Activated CD8-positive, alpha-beta memory T cell treated with anti-CD3 and anti-CD28 coated beads for 36 hours (primary cell): ENCODE data around the gene EMID1. TPM values are rescaled to one million over a fixed set of nuclear protein-coding genes. Genes with fewer than 3 reads are reported as not detected.

Source experiments
- CTCF ChIA-PET: fragments of 350-600 bp; sonication (Branson Sonifier 250); formaldehyde crosslinking; loops from one replicate; lab custom pipeline; 2021; ENCODE audit warnings: antibody characterized with exemption; lab: Charles Lee
- POLR2A ChIA-PET: fragments of 350-600 bp; sonication (Branson Sonifier 250); formaldehyde crosslinking; loops from one replicate; lab custom pipeline; 2021; ENCODE audit warnings: antibody characterized with exemption; lab: Charles Lee
- total RNA-seq, 2 experiments: library from RNA; stranded (reverse); gene quantifications; one replicate each; pipeline ENCODE4 v1.2.3, GENCODE V29; 2021

The EMID1 gene
- total RNA-seq, 2 experiments from 2014 or later: not detected

GRCh38 chr22:29267858-29268510, 62.3 kb downstream of the EMID1 start, which contains the start of the genes EWSR1 and RHBDD3:
Gene EWSR1, plus strand, starts transcription at chr22:29268268. Its CDS starts 69 bp downstream, at chr22:29268337.
Gene RHBDD3, minus strand, starts transcription at chr22:29267981. Its CDS starts 2,355 bp downstream, at chr22:29265626.
- ChIA-PET CTCF (interaction anchor here (1.3 kb wide), 1 partner anchor 9 kb away, joined by 3 read pairs; no protein-coding TSS in a partner anchor), POLR2A (no interaction called here)

DNA sequence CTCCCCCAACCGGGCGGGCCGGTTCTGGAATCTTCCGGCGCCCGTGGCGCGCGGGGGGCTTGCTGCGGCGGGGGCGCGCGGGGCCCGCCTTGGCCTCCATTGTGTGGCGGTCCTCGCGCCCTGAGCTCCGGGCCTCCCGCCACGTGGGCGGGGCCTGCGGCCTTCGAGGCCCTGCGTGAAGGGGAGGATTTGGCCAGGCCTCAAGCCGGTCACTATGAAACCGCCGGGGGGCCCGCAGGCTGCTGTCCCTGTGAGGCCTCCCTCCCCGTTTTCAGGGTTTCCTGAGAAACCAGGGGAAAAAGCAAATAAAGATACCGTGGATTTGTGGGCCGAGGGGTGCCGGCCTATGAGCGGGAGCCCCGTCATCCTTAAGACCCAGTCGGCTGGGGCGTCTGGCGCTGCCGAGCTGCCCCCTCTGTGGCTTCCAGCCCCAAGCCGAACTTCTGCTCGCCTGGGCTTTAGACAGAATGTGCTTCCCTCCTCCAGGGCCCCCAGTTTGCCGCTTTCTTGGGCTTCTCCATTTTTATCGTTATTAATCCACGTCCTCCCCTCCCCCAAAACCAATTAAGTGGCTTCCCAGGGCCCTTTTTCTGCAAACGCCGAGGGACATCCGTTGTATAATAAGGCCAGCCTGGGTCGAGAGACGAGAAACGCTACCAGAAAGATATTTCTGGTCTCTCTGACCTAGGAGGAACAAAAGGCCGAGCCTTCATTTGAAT, 63.0 kb downstream of the EMID1 start:
- ChIA-PET CTCF (interaction anchor here (0.5 kb wide), 1 partner anchor 464 kb away, joined by 6 read pairs; no protein-coding TSS in a partner anchor), POLR2A (no interaction called here)

GRCh38 chr22:29269230-29269604, 63.5 kb downstream of the EMID1 start:
- ChIA-PET CTCF (no interaction called here), POLR2A (no interaction called here)

DNA sequence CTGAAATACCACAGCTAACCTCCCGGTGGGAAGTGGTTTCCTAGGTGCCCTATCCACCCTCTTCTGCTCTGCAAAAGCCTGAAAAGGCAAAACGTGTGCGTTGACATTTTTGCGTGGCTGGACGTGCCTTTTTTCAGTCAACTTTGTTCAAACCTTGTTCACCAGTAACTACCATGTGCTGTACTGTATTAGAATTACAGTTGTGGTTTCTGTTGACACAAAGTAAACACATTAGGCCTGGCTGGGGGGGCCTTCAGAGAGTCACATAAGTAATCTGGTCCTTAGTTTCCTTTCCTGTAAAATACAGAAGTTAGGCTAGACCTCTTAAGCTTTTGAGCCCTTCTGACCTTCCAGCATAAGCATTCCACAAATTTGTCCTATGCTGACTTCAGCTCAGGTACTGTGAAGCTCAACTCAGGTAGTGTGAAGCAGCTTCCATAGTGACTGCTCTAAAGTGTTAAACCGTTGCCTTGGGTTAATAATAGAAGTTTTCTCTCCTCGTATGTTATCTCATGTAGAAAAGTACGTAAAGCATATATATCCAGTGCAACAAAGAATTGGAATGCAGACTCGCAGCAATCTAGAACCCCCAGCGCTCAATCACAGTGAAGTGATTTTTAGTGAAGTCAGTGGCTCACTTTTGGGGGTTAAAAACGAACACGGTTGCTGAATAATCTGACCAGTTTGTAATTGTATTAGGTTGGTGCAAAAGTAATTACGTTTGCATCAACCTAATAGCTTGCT, 64.2 kb downstream of the EMID1 start:
- ChIA-PET CTCF (interaction anchor here (0.6 to 0.9 kb wide), 2 partner anchors 24 to 107 kb away, joined by 3 to 4 read pairs; no protein-coding TSS in a partner anchor), POLR2A (interaction anchor here (0.5 to 0.9 kb wide), 2 partner anchors 13 to 472 kb away, joined by 3 to 8 read pairs; no protein-coding TSS in a partner anchor)

GRCh38 chr22:29270475-29271271, 65.0 kb downstream of the EMID1 start:
- ChIA-PET CTCF (interaction anchor here (0.6 to 0.9 kb wide), 3 partner anchors 23 to 231 kb away, joined by 3 to 4 read pairs (median 4); no protein-coding TSS in a partner anchor), POLR2A (interaction anchor here (0.9 to 1.5 kb wide), 2 partner anchors 12 to 33 kb away, joined by 3 read pairs; no protein-coding TSS in a partner anchor)

- ChIA-PET POLR2A (no interaction called here), CTCF (interaction anchor here (0.8 to 1.3 kb wide), 2 partner anchors 14 to 25 kb away, joined by 3 to 5 read pairs; no protein-coding TSS in a partner anchor)
Observed at GRCh38 chr22:29272624-29273023, 66.9 kb downstream of the EMID1 start.

DNA sequence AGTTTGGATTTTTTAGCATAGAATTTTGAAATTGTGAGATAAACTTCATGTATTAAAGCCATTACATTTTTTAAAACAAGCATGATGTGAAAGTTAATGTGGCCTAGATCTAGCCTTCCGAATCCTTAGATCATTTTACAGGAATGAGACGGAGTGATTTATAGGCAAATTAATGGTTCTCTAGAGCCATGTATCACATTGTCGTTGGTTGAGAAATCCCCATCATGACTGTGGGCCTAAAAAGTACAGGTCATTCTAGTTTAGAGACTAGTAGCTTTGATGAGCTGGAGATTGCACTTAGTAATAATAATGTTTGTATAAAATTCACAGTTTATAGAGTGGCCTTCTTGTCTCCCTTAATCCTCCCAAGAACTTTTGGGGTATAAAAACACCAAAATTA, 69.5 kb downstream of the EMID1 start:
- POLR2A ChIA-PET: no interaction called here

GRCh38 chr22:29275819-29276565, 70.3 kb downstream of the EMID1 start:
- POLR2A ChIA-PET: interaction anchor here (0.8 kb wide), 1 partner anchor 9 kb away, joined by 3 read pairs; no protein-coding TSS in a partner anchor
- CTCF ChIA-PET: interaction anchor here (1.3 kb wide), 1 partner anchor 9 kb away, joined by 3 read pairs; the partner anchor contains the start of genes EWSR1 and RHBDD3

More for the DNA sequence above, 69.5 kb downstream of the EMID1 start:
- CTCF ChIA-PET: no interaction called here

DNA sequence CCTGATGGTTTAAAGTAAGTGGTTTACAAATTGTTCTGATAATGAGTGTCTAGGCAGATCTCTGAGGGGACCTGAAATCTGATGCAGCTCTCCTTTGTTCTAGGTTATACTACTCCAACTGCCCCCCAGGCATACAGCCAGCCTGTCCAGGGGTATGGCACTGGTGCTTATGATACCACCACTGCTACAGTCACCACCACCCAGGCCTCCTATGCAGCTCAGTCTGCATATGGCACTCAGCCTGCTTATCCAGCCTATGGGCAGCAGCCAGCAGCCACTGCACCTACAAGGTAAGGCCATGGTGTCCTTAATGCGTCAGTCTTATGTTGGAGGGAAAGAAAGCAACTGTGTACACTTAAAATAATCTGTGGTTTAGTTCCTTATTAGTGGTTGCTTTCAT, 72.2 kb downstream of the EMID1 start:
- ChIA-PET CTCF (no interaction called here), POLR2A (interaction anchor here (0.7 kb wide), 1 partner anchor 31 kb away, joined by 3 read pairs; no protein-coding TSS in a partner anchor)

GRCh38 chr22:29284196-29284595, 78.5 kb downstream of the EMID1 start:
- POLR2A ChIA-PET: interaction anchor here (1.1 kb wide), 1 partner anchor 8 kb away, joined by 3 read pairs; no protein-coding TSS in a partner anchor
- CTCF ChIA-PET: interaction anchor here (1.0 kb wide), 1 partner anchor 11 kb away, joined by 3 read pairs; no protein-coding TSS in a partner anchor

DNA sequence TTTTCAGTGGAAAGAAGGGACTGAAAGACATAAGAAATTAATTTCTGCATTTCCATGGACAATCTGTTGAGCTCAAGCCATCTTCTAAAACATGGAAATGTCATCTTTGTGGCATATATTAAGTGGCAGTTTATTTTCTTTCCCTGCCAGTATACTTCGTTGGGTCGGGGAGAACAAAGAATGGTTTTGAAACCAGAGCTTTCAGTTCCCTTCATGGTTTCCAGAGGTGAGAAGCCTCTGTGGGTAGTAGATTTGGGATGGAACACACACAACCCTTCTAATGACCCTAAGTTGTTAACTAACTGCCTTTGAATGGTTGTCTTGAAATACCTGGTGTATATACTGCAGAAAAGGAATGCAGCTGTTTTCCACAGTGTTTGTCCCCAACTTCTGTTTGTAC, 83.1 kb downstream of the EMID1 start:
- ChIA-PET POLR2A (no interaction called here), CTCF (no interaction called here)

DNA sequence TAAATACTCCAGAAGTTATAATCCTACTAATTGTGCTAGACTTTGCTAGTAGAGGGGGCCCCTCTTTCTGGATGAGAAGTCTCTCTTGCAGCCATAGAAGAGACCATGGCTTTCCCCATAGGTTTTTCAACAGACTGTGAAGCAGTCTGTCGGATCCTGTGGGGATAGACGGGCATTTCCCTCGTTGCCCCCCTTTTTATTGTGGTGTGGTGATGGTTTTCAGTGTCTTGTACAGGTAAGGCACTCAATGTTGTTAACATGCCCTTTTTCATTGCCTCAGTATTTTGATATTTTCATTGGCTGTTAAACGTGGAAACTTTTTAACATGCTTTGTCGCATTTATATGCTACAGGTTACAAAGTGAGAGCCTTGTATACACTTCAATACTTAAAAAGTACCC, 84.4 kb downstream of the EMID1 start:
- ChIA-PET CTCF (no interaction called here), POLR2A (no interaction called here)

- CTCF ChIA-PET: no interaction called here
- POLR2A ChIA-PET: no interaction called here
Observed at GRCh38 chr22:29291215-29291614, 85.5 kb downstream of the EMID1 start.

GRCh38 chr22:29292379-29292778, 86.7 kb downstream of the EMID1 start:
- ChIA-PET CTCF (no interaction called here), POLR2A (no interaction called here)

- ChIA-PET POLR2A (no interaction called here), CTCF (interaction anchor here (1.5 kb wide), 1 partner anchor 14 kb away, joined by 3 read pairs; no protein-coding TSS in a partner anchor)
Observed at GRCh38 chr22:29298641-29299040, 92.9 kb downstream of the EMID1 start.

DNA sequence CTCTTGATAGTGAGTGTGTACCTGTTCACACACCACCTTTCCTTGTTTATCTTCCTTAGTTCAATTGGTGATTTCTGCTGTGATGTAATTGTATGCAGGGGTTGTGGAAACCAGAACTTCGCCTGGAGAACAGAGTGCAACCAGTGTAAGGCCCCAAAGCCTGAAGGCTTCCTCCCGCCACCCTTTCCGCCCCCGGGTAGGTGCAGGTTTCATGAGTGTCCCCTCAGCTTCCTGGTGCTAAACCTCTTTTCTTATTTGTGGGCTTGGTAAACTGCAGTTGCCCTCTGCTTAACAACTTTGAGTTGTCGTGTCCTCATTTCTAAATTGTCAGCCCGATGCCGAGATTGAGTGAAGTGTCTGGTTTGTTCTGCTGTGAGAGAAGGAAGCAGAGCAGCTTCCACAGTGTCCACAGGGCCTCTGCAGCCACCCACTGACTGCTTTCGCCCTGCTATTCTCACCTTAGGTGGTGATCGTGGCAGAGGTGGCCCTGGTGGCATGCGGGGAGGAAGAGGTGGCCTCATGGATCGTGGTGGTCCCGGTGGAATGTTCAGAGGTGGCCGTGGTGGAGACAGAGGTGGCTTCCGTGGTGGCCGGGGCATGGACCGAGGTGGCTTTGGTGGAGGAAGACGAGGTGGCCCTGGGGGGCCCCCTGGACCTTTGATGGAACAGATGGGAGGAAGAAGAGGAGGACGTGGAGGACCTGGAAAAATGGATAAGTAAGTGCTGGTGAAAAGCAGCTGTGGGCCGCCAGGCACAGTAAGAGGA, 93.6 kb downstream of the EMID1 start:
- POLR2A ChIA-PET: no interaction called here
- CTCF ChIA-PET: interaction anchor here (0.6 to 1.5 kb wide), 2 partner anchors 14 to 19 kb away, joined by 3 read pairs; no protein-coding TSS in a partner anchor

DNA sequence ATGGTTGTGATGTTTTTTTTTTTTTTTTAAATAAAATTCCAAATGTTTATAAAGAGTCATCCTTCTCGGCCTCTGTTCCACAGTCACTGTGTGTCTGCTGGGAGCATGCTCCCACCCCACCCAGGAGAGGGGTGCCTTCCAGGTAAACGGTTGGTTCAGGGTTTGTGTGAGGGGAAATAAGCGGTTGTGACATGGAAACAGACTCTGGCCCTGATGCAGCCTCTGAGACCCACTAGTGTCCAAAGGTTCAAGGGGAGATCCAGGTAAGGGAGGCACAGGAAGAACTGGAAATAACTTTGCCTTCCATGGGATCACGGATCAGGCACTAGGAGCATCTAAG, 94.7 kb downstream of the EMID1 start:
- ChIA-PET POLR2A (no interaction called here), CTCF (no interaction called here)
